Measurements from ENCODE around the gene RHBDL3.
"Not testable (repeated sequence)": the region's sequence is repeated elsewhere in the genome, so short reads cannot be mapped to it uniquely, and the experiment has no call there.

RHBDL3 gene

DNA sequence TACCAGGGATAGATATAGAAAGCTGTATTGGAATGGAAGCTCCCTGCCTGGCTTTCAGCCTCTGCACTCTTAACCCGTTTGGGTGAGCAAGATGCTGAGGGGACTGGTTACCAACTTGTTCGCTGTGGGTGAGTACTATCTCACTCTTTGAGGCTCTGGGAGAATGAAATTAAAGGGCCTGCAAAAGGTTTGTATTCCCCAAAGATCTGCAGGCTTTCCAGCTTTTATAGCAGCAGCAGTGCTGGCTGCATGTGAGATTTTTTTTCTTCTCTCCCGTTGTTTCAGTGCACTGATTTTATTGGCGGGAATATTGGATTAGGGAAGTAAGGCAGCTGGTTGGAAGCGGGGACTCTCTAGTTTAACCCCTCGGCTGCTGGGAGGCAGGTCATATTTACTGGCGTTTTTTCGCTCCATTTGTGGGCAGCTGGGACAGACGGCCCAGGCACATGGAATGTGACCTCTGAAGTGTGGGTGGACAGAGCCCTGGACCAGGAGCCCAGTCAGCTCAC is 45.5 kb downstream of the RHBDL3 start:
- no peak overlapping the region for H3K4me3 ChIP-seq (ENCODE audit: low read depth, low read length)
- TF ChIP-seq, protein P1, sequence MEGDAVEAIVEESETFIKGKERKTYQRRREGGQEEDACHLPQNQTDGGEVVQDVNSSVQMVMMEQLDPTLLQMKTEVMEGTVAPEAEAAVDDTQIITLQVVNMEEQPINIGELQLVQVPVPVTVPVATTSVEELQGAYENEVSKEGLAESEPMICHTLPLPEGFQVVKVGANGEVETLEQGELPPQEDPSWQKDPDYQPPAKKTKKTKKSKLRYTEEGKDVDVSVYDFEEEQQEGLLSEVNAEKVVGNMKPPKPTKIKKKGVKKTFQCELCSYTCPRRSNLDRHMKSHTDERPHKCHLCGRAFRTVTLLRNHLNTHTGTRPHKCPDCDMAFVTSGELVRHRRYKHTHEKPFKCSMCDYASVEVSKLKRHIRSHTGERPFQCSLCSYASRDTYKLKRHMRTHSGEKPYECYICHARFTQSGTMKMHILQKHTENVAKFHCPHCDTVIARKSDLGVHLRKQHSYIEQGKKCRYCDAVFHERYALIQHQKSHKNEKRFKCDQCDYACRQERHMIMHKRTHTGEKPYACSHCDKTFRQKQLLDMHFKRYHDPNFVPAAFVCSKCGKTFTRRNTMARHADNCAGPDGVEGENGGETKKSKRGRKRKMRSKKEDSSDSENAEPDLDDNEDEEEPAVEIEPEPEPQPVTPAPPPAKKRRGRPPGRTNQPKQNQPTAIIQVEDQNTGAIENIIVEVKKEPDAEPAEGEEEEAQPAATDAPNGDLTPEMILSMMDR (IDR thresholded peaks at IDR 0.05; ENCODE audit: borderline replicate concordance, insufficient read depth, low read depth, low read length): no peak

DNA sequence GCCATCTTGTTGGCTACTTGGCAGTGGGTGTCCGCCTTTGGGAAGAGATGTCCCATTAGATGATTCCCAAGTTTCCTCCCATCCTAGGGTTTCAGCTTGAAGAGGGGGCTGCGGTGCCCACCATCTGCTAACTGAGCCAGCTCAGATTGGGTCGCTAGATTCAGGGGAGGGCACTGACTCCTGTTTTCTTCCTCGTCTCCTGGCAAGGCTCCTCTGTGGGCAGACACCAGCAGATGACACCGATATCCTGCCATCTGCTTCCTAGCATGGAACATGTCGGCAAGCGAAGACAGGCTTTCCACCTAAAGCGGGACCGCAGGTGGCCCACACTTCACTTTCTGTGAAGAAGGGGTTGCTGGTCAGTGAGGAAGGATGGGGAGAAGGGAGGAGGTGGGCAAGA is 49.0 kb downstream of the RHBDL3 start:
- TF ChIP-seq, protein P1 (IDR thresholded peaks at IDR 0.05; ENCODE audit: borderline replicate concordance, insufficient read depth, low read depth, low read length): no peak
- H3K4me3 ChIP-seq (ENCODE audit: low read depth, low read length): no peak overlapping the region

DNA sequence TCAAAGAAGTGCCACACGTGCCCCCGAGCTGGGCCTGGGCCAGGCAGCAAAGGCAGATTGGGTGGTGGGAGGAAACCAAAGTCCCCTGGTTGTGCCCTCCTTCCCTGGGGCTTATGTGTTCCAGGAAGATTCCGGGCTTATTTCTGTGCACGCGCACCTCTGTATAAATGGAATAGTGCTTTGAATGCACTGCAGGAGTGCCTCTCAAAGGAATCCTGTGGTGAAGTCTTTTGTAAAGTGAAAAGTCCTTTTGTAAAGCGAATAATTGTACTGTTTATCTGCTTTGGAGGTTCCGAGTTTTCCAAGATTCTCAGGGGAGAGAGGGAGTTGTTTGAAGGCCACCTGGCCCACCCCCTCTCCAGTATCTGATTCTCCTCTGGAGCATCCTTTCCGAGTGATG is 49.5 kb downstream of the RHBDL3 start:
- TF ChIP-seq, protein P1 (IDR thresholded peaks at IDR 0.05; ENCODE audit: borderline replicate concordance, insufficient read depth, low read depth, low read length): no peak
- no peak overlapping the region for H3K4me3 ChIP-seq (ENCODE audit: low read depth, low read length)

DNA sequence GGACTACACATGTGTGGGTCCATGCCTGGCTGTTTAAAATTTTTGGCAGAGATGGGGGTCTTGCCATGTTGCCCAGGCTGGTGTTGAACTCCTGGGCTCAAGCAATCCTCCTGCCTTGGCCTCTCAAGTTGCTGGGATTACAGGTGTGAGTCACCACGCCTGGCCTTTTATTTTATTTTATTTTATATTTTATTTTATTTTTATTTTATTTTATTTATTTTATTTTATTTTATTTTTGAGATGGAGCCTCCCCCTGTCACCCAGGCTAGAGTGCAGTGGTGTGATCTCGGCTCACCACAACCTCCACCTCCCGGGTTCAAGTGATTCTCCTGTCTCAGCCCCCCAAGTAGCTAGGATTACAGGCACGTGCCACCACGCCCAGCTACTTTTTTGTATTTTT is 51.0 kb downstream of the RHBDL3 start:
- H3K4me3 ChIP-seq (ENCODE audit: low read depth, low read length): not testable (repeated sequence)

DNA sequence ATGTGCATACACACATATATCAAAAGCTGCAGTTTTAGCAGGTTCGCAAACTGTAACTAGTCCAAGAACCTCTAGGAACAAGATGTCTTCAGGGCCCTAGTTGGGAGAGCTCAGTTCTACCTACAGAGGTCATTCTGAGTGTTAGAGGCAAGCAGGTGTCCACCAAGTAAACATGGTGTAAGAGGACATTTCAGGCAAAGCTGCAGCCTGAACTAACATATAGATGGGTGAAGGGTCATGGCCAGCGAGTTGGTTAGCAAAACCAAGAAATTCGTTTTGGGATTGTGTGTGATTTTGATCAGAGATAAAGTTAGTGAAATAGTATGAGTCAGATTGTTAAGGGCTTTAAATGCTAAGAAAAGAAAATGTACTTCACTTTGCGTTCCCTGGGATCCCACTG is 51.7 kb downstream of the RHBDL3 start:
- no peak overlapping the region for H3K4me3 ChIP-seq (ENCODE audit: low read depth, low read length)
- TF ChIP-seq, protein P1 (IDR thresholded peaks at IDR 0.05; ENCODE audit: borderline replicate concordance, insufficient read depth, low read depth, low read length): no peak

DNA sequence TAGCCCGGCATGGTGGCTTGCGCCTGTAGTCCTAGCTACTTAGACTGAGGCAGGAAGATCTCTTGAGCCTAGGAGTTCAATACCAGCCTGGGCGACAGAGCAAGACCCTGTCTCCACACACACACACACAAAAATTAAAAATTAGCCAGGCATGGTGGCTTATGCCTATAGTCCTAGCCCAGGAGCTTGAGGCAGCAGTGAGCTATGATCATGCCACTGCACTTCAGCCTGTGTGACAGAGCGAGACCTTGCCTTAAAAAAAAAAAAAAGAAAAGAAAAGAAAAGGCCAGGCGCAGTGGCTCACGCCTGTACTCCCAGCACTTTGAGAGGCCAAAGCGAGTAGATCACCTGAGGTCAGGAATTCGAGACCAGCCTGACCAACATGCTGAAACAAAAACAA is 52.4 kb downstream of the RHBDL3 start:
- H3K4me3 ChIP-seq (ENCODE audit: low read depth, low read length): no peak overlapping the region
- TF ChIP-seq, protein P1 (IDR thresholded peaks at IDR 0.05; ENCODE audit: borderline replicate concordance, insufficient read depth, low read depth, low read length): no peak

DNA sequence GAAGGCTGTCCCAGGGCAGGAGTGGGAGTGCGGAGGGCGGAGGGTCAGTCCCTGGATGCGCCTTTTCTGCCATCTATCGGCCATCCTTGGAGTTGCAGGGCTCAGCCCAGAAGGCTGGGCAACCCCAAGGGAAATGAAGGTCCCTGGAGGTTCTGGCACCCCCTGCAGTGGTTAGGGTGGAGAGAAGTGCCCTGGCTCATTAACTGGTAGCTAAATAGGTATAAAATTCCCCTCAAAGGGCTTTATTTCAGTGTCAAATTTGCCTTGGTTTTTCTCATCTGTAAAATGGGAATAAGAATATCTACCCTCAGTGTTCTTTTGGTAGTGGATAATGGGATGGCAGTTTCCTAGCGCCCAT is 53.9 kb downstream of the RHBDL3 start:
- TF ChIP-seq, protein P1 (IDR thresholded peaks at IDR 0.05; ENCODE audit: borderline replicate concordance, insufficient read depth, low read depth, low read length): peak; percentile 98
- H3K4me3 ChIP-seq (ENCODE audit: low read depth, low read length): no peak overlapping the region

DNA sequence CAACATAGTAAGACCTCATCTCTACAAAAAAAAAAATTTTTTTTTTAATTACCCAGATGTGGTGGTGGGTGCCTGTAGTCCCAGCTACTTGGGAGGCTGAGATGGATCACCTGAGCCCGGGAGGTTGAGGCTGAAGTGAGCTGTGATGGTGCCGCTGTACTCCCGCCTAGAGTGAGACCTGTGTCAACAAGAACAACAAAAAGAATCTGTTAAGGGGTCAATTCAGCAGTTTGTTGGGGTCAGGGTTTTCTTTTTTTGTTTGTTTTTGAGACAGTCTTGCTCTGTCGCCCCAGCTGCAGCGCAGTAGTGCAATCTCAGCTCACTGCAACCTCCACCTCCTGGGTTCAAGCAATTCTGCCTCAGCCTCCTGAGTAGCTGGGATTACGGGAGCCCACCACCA is 54.4 kb downstream of the RHBDL3 start:
- not testable (repeated sequence) for H3K4me3 ChIP-seq (ENCODE audit: low read depth, low read length)

All from GM12875 (cell line).